Measurements from ENCODE around the gene SLC43A3.
"Not testable (repeated sequence)": the region's sequence is repeated elsewhere in the genome, so short reads cannot be mapped to it uniquely, and the experiment has no call there.

The SLC43A3 gene

GRCh38 chr11:57460022-57460757 lies 33.3 kb upstream of the SLC43A3 start, which contains the start of gene RTN4RL2:
Gene RTN4RL2, plus strand, starts transcription at chr11:57460528. Its CDS starts 338 bp downstream, at chr11:57460866.
- DNase-seq (ENCODE audit: low read depth in 2 of 2, low spot score in 1 of 2): no peak

- DNase-seq (ENCODE audit: low read depth in 2 of 2, low spot score in 1 of 2): no peak
Measured at GRCh38 chr11:57459164-57460021, 32.5 kb upstream of the SLC43A3 start.

GRCh38 chr11:57458410-57459163 lies 31.7 kb upstream of the SLC43A3 start:
- no peak for DNase-seq (ENCODE audit: low read depth in 2 of 2, low spot score in 1 of 2)

- DNase-seq (ENCODE audit: low read depth in 2 of 2, low spot score in 1 of 2): no peak
Measured at GRCh38 chr11:57458060-57458409, 31.1 kb upstream of the SLC43A3 start.

GRCh38 chr11:57457643-57458023 lies 30.7 kb upstream of the SLC43A3 start:
- DNase-seq (ENCODE audit: low read depth in 2 of 2, low spot score in 1 of 2): no peak

- DNase-seq (ENCODE audit: low read depth in 2 of 2, low spot score in 1 of 2): peak; percentile 47 to 53
Measured at GRCh38 chr11:57456960-57457642, 30.2 kb upstream of the SLC43A3 start.

- no peak for DNase-seq (ENCODE audit: low read depth in 2 of 2, low spot score in 1 of 2)
Measured at GRCh38 chr11:57453543-57454177, 26.7 kb upstream of the SLC43A3 start.

- DNase-seq (ENCODE audit: low read depth in 2 of 2, low spot score in 1 of 2): no peak
Measured at GRCh38 chr11:57446055-57446454, 19.1 kb upstream of the SLC43A3 start.

- DNase-seq (ENCODE audit: low read depth in 2 of 2, low spot score in 1 of 2): not testable (repeated sequence)
Measured at GRCh38 chr11:57445122-57445394, 18.1 kb upstream of the SLC43A3 start.

- DNase-seq (ENCODE audit: low read depth in 2 of 2, low spot score in 1 of 2): no peak
Measured at GRCh38 chr11:57444362-57445121, 17.6 kb upstream of the SLC43A3 start.

- no peak for DNase-seq (ENCODE audit: low read depth in 2 of 2, low spot score in 1 of 2)
Measured at GRCh38 chr11:57440744-57441414, 14.0 kb upstream of the SLC43A3 start.

- DNase-seq (ENCODE audit: low read depth in 2 of 2, low spot score in 1 of 2): no peak
Measured at GRCh38 chr11:57439786-57440185, 12.9 kb upstream of the SLC43A3 start.

- DNase-seq (ENCODE audit: low read depth in 2 of 2, low spot score in 1 of 2): no peak
Measured at GRCh38 chr11:57438345-57439285, 11.7 kb upstream of the SLC43A3 start.

GRCh38 chr11:57436031-57436430 lies 9.1 kb upstream of the SLC43A3 start:
- no peak for DNase-seq (ENCODE audit: low read depth in 2 of 2, low spot score in 1 of 2)

- no peak for DNase-seq (ENCODE audit: low read depth in 2 of 2, low spot score in 1 of 2)
Measured at GRCh38 chr11:57434640-57435546, 8.0 kb upstream of the SLC43A3 start.

GRCh38 chr11:57432714-57433163 lies 5.8 kb upstream of the SLC43A3 start:
- DNase-seq (ENCODE audit: low read depth in 2 of 2, low spot score in 1 of 2): no peak

GRCh38 chr11:57432149-57432561 lies 5.2 kb upstream of the SLC43A3 start:
- DNase-seq (ENCODE audit: low read depth in 2 of 2, low spot score in 1 of 2): no peak

Measured in stimulated activated CD8-positive, alpha-beta memory T cell treated with anti-CD3 and anti-CD28 coated beads, Interleukin-4, amount 100 ng/mL, for 1 hour (primary cell).